Omental fat pad (tissue), 4 donors: ENCODE measurements around the gene ADCY2. TPM values are rescaled to one million over a fixed set of nuclear protein-coding genes. Genes with fewer than 3 reads are reported as not detected.

Experiments
- ATAC-seq: fragments of 150-250 bp; one replicate; pipeline ENCODE4 v1.9.1; 2016; ENCODE audit warnings: mild to moderate bottlenecking, moderate library complexity; ENCODE audit not compliant: low FRiP score
- DNase-seq: peaks from one replicate; pipeline ENCODE4 v3.0.0-alpha.2; 2019; ENCODE audit warnings: low spot score
- total RNA-seq, 4 donors: library from RNA; depleted of rRNA; stranded (reverse); fragments of >200 nt; gene quantifications; one replicate each; pipeline ENCODE4 v1.1.0, GENCODE V29; 2016
- TF ChIP-seq, protein P1 (sequence below), 3 donors: fragments of 450-650 bp; IDR thresholded peaks; one replicate each; pipeline ENCODE4 v1.5.1; 2016 to 2017; ENCODE audit warnings: antibody characterized with exemption in 3 of 3, mild to moderate bottlenecking in 3 of 3, moderate library complexity in 2 of 3

ADCY2 gene
- total RNA-seq, 4 donors from 2014 or later, result 1.1 to 2.4 (median 1.7) TPM

DNA sequence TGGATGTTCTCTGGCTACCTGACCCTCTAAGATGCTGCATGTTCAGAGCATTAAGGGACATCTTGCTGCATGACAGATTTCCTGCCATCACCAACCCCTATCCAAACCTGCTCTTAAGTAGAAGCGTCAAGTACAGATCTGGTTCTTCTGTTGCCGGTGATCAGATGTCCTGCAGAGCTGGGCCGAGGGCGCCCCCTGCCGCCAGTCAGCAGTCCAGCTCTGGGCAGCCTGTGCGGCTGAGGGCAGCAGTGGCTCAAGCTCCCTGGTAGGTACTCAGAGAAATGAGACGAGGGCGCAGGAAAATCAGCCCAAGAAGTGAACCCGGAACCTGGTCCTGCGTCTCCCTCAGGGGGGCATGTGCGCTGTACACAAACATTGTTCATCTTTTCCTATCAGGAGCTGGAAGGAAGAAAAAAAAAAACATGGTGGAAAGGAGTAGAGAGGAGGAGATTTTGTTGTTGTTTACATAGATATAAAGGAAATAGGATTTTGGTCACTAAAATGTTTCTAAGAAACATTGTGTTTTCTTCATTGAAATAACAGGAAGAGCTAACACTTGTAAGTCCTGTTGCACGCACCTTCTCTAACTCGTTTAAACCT lies 359.2 kb downstream of the ADCY2 start:
- no peak for DNase-seq

DNA sequence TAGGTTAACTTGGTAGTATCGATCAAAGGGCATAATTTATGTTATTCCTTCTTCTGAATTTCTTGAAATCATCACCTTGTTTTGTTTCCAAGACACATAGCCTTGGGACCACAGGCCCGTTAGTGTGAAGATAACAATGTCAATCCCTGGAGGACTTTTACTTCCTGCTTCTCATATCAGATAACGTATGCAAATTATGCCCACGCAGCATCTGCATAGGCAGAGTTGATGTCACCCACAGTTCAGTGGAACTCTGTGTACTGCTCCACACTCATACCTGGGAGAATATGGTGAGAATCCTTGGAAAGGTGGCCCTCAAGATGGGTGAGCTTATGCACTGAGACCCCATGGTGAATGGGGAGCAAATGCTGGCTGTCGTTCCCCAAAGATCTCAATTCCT lies 360.0 kb downstream of the ADCY2 start:
- TF ChIP-seq, protein P1, sequence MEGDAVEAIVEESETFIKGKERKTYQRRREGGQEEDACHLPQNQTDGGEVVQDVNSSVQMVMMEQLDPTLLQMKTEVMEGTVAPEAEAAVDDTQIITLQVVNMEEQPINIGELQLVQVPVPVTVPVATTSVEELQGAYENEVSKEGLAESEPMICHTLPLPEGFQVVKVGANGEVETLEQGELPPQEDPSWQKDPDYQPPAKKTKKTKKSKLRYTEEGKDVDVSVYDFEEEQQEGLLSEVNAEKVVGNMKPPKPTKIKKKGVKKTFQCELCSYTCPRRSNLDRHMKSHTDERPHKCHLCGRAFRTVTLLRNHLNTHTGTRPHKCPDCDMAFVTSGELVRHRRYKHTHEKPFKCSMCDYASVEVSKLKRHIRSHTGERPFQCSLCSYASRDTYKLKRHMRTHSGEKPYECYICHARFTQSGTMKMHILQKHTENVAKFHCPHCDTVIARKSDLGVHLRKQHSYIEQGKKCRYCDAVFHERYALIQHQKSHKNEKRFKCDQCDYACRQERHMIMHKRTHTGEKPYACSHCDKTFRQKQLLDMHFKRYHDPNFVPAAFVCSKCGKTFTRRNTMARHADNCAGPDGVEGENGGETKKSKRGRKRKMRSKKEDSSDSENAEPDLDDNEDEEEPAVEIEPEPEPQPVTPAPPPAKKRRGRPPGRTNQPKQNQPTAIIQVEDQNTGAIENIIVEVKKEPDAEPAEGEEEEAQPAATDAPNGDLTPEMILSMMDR (IDR thresholded peaks at IDR 0.05), result no peak
- no peak for ATAC-seq

More for the DNA sequence above, 359.2 kb downstream of the ADCY2 start:
- ATAC-seq, result no peak
- TF ChIP-seq, protein P1 (IDR thresholded peaks at IDR 0.05), result no peak

DNA sequence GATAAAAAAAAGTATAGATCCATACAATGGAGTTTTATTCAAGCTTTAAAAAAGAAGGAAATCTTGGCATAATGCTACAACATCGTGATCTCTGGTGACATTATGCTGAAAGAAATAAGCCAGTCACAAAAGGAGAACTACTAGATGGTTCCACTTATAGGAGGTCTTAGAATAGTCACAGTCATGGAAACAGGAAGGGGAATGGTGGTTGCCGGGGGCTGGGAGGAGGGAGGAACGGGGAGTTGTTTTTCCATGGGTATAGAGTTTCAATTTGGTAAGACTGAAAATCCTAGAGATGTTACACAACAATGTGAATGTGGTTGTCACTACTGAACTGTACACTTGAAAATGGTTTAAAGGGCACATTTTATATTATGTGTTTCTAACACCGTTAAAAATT lies 360.5 kb downstream of the ADCY2 start:
- ATAC-seq (peak; percentile 32), DNase-seq (no peak)
- TF ChIP-seq, protein P1 (IDR thresholded peaks at IDR 0.05), result no peak

More for the DNA sequence above, 360.0 kb downstream of the ADCY2 start:
- DNase-seq, result no peak

DNA sequence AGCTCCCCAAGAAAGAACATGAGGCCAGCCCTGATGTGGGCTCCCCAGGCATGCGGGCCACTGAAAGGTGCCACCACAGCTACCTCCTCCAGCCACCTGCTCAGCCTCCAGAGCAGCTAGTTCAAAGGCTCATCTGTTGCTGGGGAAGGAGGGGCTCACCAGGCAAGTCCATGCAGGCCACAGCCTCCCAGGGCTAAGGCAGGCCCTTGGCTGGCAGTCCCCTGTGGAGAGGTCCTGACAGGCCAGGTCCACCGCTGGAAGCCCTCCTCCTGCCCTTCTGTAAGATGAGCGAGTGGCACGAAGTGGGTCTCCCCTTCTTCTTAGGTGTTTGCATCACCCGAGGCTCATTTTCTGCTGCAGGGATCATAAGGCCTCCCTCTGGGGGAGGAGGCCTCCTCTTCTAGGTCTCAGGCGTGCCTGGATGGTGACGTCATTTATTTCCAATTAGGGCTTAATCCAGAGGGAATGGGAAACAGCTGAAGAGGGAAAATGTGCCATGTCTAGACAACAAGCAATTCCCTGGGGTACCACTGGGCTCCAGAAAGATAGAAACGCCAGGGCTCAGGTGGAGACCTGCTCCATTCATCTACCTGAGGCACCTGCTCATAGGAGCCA lies 363.4 kb downstream of the ADCY2 start:
- DNase-seq (no peak), ATAC-seq (no peak)
- TF ChIP-seq, protein P1 (IDR thresholded peaks at IDR 0.05), result no peak

DNA sequence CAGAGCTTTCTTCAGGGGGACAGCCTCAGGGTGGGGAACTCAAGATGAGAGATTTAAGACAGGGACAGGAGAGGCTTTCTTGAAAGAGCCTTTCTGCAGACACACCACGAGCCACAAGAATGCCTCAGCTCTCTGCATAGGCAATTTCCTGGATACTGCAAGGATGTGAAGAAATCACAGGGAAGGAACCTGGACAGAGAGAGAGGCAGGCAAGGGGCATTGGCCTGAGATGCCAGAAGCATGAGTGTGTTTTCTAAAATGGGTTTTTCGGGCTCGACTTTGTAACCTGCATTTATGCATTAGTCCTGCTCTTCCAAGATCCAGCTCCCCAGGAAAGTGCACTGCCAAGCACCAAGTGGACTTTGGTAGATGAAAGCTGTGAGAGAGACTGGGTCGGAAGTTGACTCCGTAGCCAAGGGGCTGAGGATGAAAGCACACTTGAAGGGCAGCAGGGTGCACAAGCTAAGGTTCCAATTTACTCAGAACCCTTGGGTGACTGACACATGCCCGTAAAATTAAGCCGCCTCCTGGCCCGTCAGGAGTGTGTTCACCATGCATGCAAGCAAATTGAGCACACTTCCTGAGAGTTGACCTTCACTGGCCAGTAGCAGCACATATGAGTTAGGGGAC lies 364.1 kb downstream of the ADCY2 start:
- TF ChIP-seq, protein P1 (IDR thresholded peaks at IDR 0.05), result no peak
- ATAC-seq, result no peak
- DNase-seq, result no peak

DNA sequence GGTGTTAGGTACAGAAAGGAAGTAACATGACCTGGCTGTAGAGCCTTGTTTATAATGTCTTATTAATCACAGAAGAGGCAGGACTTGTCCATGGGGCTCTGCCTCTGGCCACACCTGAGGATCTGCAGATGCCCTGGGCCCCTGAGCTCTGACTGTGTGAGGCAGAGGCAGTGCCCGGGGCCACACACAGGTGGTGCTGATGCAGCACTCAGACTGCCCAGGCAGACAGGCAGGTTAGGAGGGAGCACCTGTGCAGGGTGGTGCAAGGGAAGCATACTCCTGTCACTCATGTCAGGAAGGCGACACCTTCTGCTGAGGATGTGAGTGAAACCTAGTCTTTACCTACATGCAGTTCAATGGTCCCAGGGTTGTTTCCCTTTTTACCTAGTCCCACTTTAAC lies 366.3 kb downstream of the ADCY2 start:
- no peak for ATAC-seq
- no peak for DNase-seq
- TF ChIP-seq, protein P1 (IDR thresholded peaks at IDR 0.05), result no peak
